Esophagus muscularis mucosa (tissue), 4 donors: ENCODE results near the gene OVOL2. TPM values are rescaled to one million over a fixed set of nuclear protein-coding genes. Genes with fewer than 3 reads are reported as not detected.

ENCODE experiments used
- DNase-seq: peaks from one replicate; pipeline ENCODE4 v3.0.0-alpha.2; 2017; ENCODE audit errors: extremely low spot score
- H3K27ac ChIP-seq, 4 donors: fragments of 200-600 bp; sonication (generic); replicated peaks in 1 of 4; 1 replicate in 3 of 4; 2 replicates in 1 of 4; pipeline ENCODE4 v1.5.1; 2016 to 2019; ENCODE audit warnings: mild to moderate bottlenecking in 1 of 4
- H3K27me3 ChIP-seq, 4 donors: fragments of 200-600 bp; sonication (generic); one replicate each; pipeline versions ENCODE4 v1.5.1 to v1.6.0; 2016 to 2019
- H3K36me3 ChIP-seq, 4 donors: fragments of 200-600 bp; sonication (generic); one replicate each; pipeline ENCODE4 v1.5.1; 2016 to 2019
- H3K4me1 ChIP-seq, 4 donors: fragments of 200-600 bp; sonication (generic); one replicate each; pipeline ENCODE4 v1.5.1; 2016 to 2019
- H3K4me3 ChIP-seq, 4 donors: fragments of 200-600 bp; sonication (generic); 1 replicate in 2 of 4; 2 replicates in 2 of 4; pipeline ENCODE4 v1.5.1; 2016 to 2019; ENCODE audit warnings: mild to moderate bottlenecking in 4 of 4, moderate library complexity in 1 of 4
- H3K9me3 ChIP-seq, 4 donors: fragments of 200-600 bp; sonication (generic); 1 replicate in 3 of 4; 2 replicates in 1 of 4; pipeline ENCODE4 v1.5.1; 2016 to 2019
- CTCF ChIP-seq, 3 experiments: fragments of 200-600 bp in 2 of 3; fragments of 450-650 bp in 1 of 3; sonication (generic) in 2 of 3; IDR thresholded peaks; one replicate each; pipeline ENCODE4 v1.5.1; 2017 to 2019; ENCODE audit warnings: antibody characterized with exemption in 3 of 3, mild to moderate bottlenecking in 2 of 3, moderate library complexity in 1 of 3
- EP300 ChIP-seq: sonication (generic); formaldehyde crosslinking; IDR thresholded peaks from one replicate; pipeline ENCODE4 v1.6.1; 2017; ENCODE audit warnings: antibody characterized with exemption
- POLR2A ChIP-seq: fragments of 450-650 bp; IDR thresholded peaks from one replicate; pipeline ENCODE4 v1.6.1; 2017; ENCODE audit warnings: antibody characterized with exemption, moderate library complexity, mild to moderate bottlenecking, low read depth
- POLR2AphosphoS5 ChIP-seq, 2 donors: sonication (generic); formaldehyde crosslinking; IDR thresholded peaks; one replicate each; pipeline ENCODE4 v1.6.1; 2017; ENCODE audit warnings: antibody characterized with exemption in 2 of 2
- whole genome bisulfite sequencing: methylation state at CpG from one replicate; pipeline ENCODE4 v1.1.5; 2018; 5-methylcytosine and 5-hydroxymethylcytosine counted together
- intact Hi-C: fragments of 100-400 bp; cut with DNase I; formaldehyde crosslinking; loops from one replicate; pipeline ENCODE4 v1.15.1; 2023
- total RNA-seq, 4 donors: library from RNA; depleted of rRNA; stranded (reverse); fragments of >200 nt; gene quantifications; one replicate each; pipeline versions ENCODE4 v1.1.0 to v1.2.1, GENCODE V29; 2016

OVOL2 gene
- total RNA-seq, 4 donors from 2014 or later, result not detected

DNA sequence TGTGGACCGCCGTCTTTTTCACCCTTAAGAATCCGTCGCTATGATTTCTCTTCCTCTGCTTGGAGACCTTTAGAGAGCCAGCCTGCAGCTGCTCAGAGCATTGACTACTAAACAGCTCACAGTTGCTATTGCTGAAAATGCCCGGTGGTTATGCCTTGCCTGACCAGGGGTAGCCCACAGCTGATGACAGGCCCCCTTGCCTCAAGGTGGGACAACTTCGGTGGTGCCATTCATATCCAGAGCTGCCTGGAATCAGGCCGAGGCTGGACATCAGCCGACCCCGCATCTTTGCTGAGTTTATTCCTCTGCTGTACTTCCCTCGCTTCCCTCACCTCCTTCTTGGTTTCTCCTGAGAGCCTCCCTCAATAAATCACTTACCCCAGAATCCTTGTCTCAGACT lies 39.6 kb downstream of the OVOL2 start:
- 86% methylated on average over 10 of the region's 10 CpGs for WGBS
- H3K9me3 ChIP-seq, result no peaks in the 10 kb centered on the region
- no peaks in the 10 kb centered on the region for H3K27me3 ChIP-seq
- no peak for TF ChIP-seq POLR2A
- TF ChIP-seq CTCF (IDR thresholded peaks at IDR 0.05), result no peak
- no peak for TF ChIP-seq EP300
- TF ChIP-seq POLR2AphosphoS5 (IDR thresholded peaks at IDR 0.05), result no peak
- H3K4me1 ChIP-seq, result no peaks in the 10 kb centered on the region
- intact Hi-C loops, result no loop called here
- no peaks in the 10 kb centered on the region for H3K36me3 ChIP-seq
- H3K4me3 ChIP-seq, result no peak overlapping the region
- no peak overlapping the region for H3K27ac ChIP-seq
- no peak for DNase-seq

DNA sequence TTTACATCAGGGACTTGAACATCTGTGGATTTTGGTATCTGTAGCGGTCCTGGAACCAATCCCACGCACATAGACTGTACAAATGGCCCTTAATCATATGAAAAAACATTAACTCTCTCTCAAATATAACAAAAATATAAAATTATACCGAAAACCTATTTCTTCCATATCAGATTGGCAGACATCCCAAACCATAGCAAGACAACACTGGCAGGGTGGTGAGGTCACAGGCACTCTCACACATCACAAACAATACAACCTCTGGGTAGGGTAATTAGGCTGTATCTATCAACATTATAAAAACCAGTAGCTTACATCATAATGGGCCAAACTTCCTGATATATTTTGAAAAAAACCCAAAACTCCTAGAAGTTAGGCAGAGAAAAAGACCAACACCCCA lies 40.9 kb downstream of the OVOL2 start:
- TF ChIP-seq EP300 (no peak), CTCF (IDR thresholded peaks at IDR 0.05) (no peak), POLR2A (no peak), POLR2AphosphoS5 (IDR thresholded peaks at IDR 0.05) (no peak)
- WGBS, result 82% methylated on average over 3 of the region's 3 CpGs
- no peaks in the 10 kb centered on the region for H3K36me3 ChIP-seq
- intact Hi-C loops, result no loop called here
- H3K4me1 ChIP-seq, result no peaks in the 10 kb centered on the region
- no peak for DNase-seq
- no peak overlapping the region for H3K4me3 ChIP-seq
- no peaks in the 10 kb centered on the region for H3K27me3 ChIP-seq
- H3K9me3 ChIP-seq, result no peaks in the 10 kb centered on the region
- no peak overlapping the region for H3K27ac ChIP-seq

GRCh38 chr20:18014411-18014810 lies 43.3 kb downstream of the OVOL2 start:
- WGBS, result 82% methylated on average over 6 of the region's 6 CpGs
- intact Hi-C loops, result no loop called here
- Histone ChIP-seq H3K27me3 (no peaks in the 10 kb centered on the region), H3K4me3 (no peak overlapping the region), H3K27ac (no peak overlapping the region), H3K36me3 (no peaks in the 10 kb centered on the region), H3K4me1 (no peaks in the 10 kb centered on the region), H3K9me3 (no peaks in the 10 kb centered on the region)
- no peak for DNase-seq
- TF ChIP-seq POLR2A, result no peak
- no peak for TF ChIP-seq POLR2AphosphoS5 (IDR thresholded peaks at IDR 0.05)
- TF ChIP-seq EP300, result no peak
- no peak for TF ChIP-seq CTCF (IDR thresholded peaks at IDR 0.05)

- TF ChIP-seq EP300 (no peak), POLR2AphosphoS5 (IDR thresholded peaks at IDR 0.05) (no peak), POLR2A (no peak), CTCF (IDR thresholded peaks at IDR 0.05) (no peak)
- intact Hi-C loops, result no loop called here
- Histone ChIP-seq H3K27me3 (no peaks in the 10 kb centered on the region), H3K27ac (no peak overlapping the region), H3K36me3 (no peaks in the 10 kb centered on the region), H3K4me3 (no peak overlapping the region), H3K4me1 (peaks cover 1 to 5% (median 4%) of the 10 kb centered on the region in 4 donors), H3K9me3 (no peaks in the 10 kb centered on the region)
- DNase-seq, result no peak
- WGBS, result 98% methylated on average over 2 of the region's 2 CpGs
Measured at GRCh38 chr20:18012901-18013300, 44.8 kb downstream of the OVOL2 start.

DNA sequence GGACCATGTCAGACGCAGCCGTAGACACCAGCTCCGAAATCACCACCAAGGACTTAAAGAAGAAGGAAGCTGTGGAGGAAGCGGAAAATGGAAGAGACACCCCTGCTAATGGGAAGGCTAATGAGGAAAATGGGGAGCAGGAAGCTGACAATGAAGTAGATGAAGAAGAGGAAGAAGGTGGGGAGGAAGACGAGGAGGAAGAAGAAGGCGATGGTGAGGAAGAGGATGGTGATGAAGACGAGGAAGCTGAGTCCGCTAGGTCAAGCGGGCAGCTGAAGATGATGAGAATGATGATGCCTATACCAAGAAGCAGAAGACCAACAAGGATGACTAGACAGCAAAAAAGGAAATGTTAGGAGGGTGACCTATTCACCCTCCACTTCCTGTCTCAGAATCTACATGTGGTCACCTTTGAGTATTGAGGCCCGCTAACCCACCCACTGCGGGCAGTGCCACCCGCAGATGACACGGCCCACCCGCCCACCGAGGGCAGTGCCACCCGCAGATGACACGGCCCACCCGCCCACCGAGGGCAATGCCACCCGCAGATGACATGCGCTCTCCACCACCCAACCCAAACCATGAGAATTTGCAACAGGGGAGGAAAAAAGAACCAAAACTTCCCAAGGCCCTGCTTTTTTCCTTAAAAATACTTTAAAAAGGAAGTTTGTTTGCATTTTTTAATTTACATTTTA lies 45.6 kb downstream of the OVOL2 start:
- Histone ChIP-seq H3K4me1 (peaks cover 8 to 13% (median 12%) of the 10 kb centered on the region in 4 donors), H3K27ac (no peak overlapping the region), H3K9me3 (no peaks in the 10 kb centered on the region), H3K36me3 (no peaks in the 10 kb centered on the region), H3K4me3 (no peak overlapping the region), H3K27me3 (no peaks in the 10 kb centered on the region)
- TF ChIP-seq POLR2A, result no peak
- TF ChIP-seq POLR2AphosphoS5 (IDR thresholded peaks at IDR 0.05), result no peak
- no peak for TF ChIP-seq CTCF (IDR thresholded peaks at IDR 0.05)
- TF ChIP-seq EP300, result no peak
- intact Hi-C loops, result no loop called here
- no peak for DNase-seq
- WGBS, result 91% methylated on average over 18 of the region's 21 CpGs
